Spleen (tissue), 7 donors: ENCODE measurements around the gene IBA57.

Source experiments
- CTCF ChIP-seq, 11 experiments: fragments of 200-600 bp in 7 of 11; fragments of 450-650 bp in 4 of 11; sonication (generic) in 4 of 11; IDR thresholded peaks in 8 of 11; conservative IDR thresholded peaks in 3 of 11; 1 replicate in 7 of 11; 2 replicates in 4 of 11; pipeline versions ENCODE4 v1.4.0 to v1.8.0; 2016 to 2021; ENCODE audit warnings: antibody characterized with exemption in 11 of 11, inconsistent platforms in 4 of 11, mild to moderate bottlenecking in 1 of 11
- POLR2A ChIP-seq, 3 donors: fragments of 450-650 bp; IDR thresholded peaks; one replicate each; pipeline ENCODE4 v1.5.1; 2017; ENCODE audit warnings: antibody characterized with exemption in 3 of 3, mild to moderate bottlenecking in 1 of 3
- POLR2AphosphoS5 ChIP-seq, 3 donors: sonication (generic); formaldehyde crosslinking; IDR thresholded peaks; one replicate each; pipeline ENCODE4 v1.5.1; 2017; ENCODE audit warnings: antibody characterized with exemption in 3 of 3
- donor health status: DM: no; HTN: no; CAD: no; lungs with moderate emphysema.
- donor health status: DM: no; HTN: no; CAD: no.
- donor health status: DM: no; HTN: no; CAD: no.

GRCh38 chr1:228170666-228171065 is 5.1 kb downstream of the IBA57 start:
- TF ChIP-seq CTCF (IDR thresholded peaks at IDR 0.05 in 8 of 11, conservative IDR thresholded peaks at IDR 0.05 in 3 of 11) (no peak), POLR2AphosphoS5 (IDR thresholded peaks at IDR 0.05) (no peak), POLR2A (IDR thresholded peaks at IDR 0.05) (no peak)
